HG03097 (cell line): ENCODE results near the gene ZNF169.
"Not testable (repeated sequence)": the region's sequence is repeated elsewhere in the genome, so short reads cannot be mapped to it uniquely, and the experiment has no call there.

Experiments
- ATAC-seq: cut with Tn5 transposase; IDR thresholded peaks from one replicate; pipeline ENCODE4 v1.9.1; 2021; ENCODE audit not compliant: unreplicated experiment, low FRiP score

ZNF169 gene

GRCh38 chr9:94340750-94341149 lies 81.7 kb downstream of the ZNF169 start:
- ATAC-seq, result not testable (repeated sequence)

GRCh38 chr9:94341703-94342102 lies 82.6 kb downstream of the ZNF169 start:
- ATAC-seq, result not testable (repeated sequence)

- ATAC-seq, result not testable (repeated sequence)
Measured at GRCh38 chr9:94347451-94347850, 88.4 kb downstream of the ZNF169 start.

GRCh38 chr9:94348754-94349153 lies 89.7 kb downstream of the ZNF169 start:
- not testable (repeated sequence) for ATAC-seq
